ENCODE results near the gene CAMK2A.

- TF ChIP-seq CTCF (IDR thresholded peaks at IDR 0.05; ENCODE audit: insufficient read depth, low read length, poor library complexity, severe bottlenecking) (no peak), EZH2phosphoT487 (conservative IDR thresholded peaks at IDR 0.05; ENCODE audit: low read length) (no peak)
Measured at GRCh38 chr5:150239794-150240122, 49.8 kb downstream of the CAMK2A start.
